Muscle of arm (tissue), 12 donors: Measurements from ENCODE around the gene TES. TPM values are rescaled to one million over a fixed set of nuclear protein-coding genes. Genes with fewer than 3 reads are reported as not detected.
"Not testable (repeated sequence)": the region's sequence is repeated elsewhere in the genome, so short reads cannot be mapped to it uniquely, and the experiment has no call there.

ENCODE experiments used
- DNase-seq: peaks from one replicate; pipeline ENCODE4 v3.0.0-alpha.2; 2013
- polyA plus RNA-seq, 12 donors: library from polyadenylated mRNA; unstranded; fragments of 120-200 nt; gene quantifications; one replicate each; pipeline ENCODE4 v1.2.1, GENCODE V29; 2013; ENCODE audit not compliant: insufficient read length in 12 of 12

Gene TES
- polyA plus RNA-seq, 12 donors: 14.1 to 59.3 (median 19.7) TPM; not detected in 1

GRCh38 chr7:116280803-116281202, 70.5 kb downstream of the TES start:
- no peak for DNase-seq

GRCh38 chr7:116283595-116284204, 73.4 kb downstream of the TES start:
- DNase-seq: no peak

GRCh38 chr7:116284390-116284789, 74.1 kb downstream of the TES start:
- no peak for DNase-seq

- no peak for DNase-seq
These were observed 74.9 kb downstream of the TES start for GRCh38 chr7:116285252-116285651.

- no peak for DNase-seq
These were observed 80.4 kb downstream of the TES start for GRCh38 chr7:116290740-116291139.

- DNase-seq: no peak
These were observed 81.6 kb downstream of the TES start for GRCh38 chr7:116291937-116292336.

GRCh38 chr7:116292381-116292780, 82.0 kb downstream of the TES start:
- DNase-seq: no peak

- no peak for DNase-seq
These were observed 82.8 kb downstream of the TES start for GRCh38 chr7:116293139-116293538.

GRCh38 chr7:116293633-116294032, 83.3 kb downstream of the TES start:
- no peak for DNase-seq

- not testable (repeated sequence) for DNase-seq
These were observed 85.6 kb downstream of the TES start for GRCh38 chr7:116295903-116296302.

GRCh38 chr7:116298055-116298454, 87.7 kb downstream of the TES start:
- DNase-seq: no peak

- no peak for DNase-seq
These were observed 88.2 kb downstream of the TES start for GRCh38 chr7:116298576-116298975.

- no peak for DNase-seq
These were observed 95.4 kb downstream of the TES start for GRCh38 chr7:116305485-116306408.

- no peak for DNase-seq
These were observed 96.2 kb downstream of the TES start for GRCh38 chr7:116306409-116307048.

GRCh38 chr7:116307253-116307652, 96.9 kb downstream of the TES start:
- no peak for DNase-seq

Other genes starting within 250 kb of the TES start
- gene TFEC, start 179.8 kb upstream of the TES start, polyA plus RNA-seq: 10 to 100 TPM in 1 of 12 donors, 1 to 10 TPM in 9, under 1 TPM in 1, not detected in 1; 0.64 to 19.4 (median 1.3) TPM